K562 (cell line): ENCODE measurements around the gene GLCCI1. TPM values are rescaled to one million over a fixed set of nuclear protein-coding genes. Genes with fewer than 3 reads are reported as not detected.

Experiments used
- ATAC-seq: fragments of 200-7000 bp; cut with Tn5 transposase; 3 replicates; pipeline ENCODE4 v1.9.1; 2020; ENCODE audit warnings: moderate library complexity
- BruUV-seq: library from RNA; stranded (reverse); fragments of 400-500 nt; replicated peaks from 2 replicates; lab custom pipeline; 2021; lab: Mats Ljungman, UMichigan
- CTCF ChIA-PET: fragments of 300-600 bp; formaldehyde crosslinking; extraction: SDS; loops from one replicate; lab custom pipeline; 2021; ENCODE audit warnings: low intra/inter-chr PET ratio; lab: Yijun Ruan, JAX
- POLR2A ChIA-PET: fragments of 300-600, 350-650 bp; sonication (Branson Sonifier 250); formaldehyde crosslinking; extraction: SDS; loops from one replicate; lab custom pipeline; 2021; ENCODE audit warnings: antibody characterized with exemption, inconsistent platforms; lab: Yijun Ruan, JAX
- DNase-seq, 4 experiments: peaks; one replicate each; pipeline versions ENCODE4 v3.0.0 to v3.0.0-alpha.2; 2011 to 2018; ENCODE audit warnings: low spot score in 3 of 4, mixed read lengths in 3 of 4; ENCODE audit errors: extremely low read depth in 1 of 4
- FAIRE-seq: peaks from 2 replicates; lab custom pipeline; 2011; peaks lifted over from hg19 to GRCh38; lab: Jason Lieb, UNC
- H2AFZ ChIP-seq: 2 replicates; pipeline ENCODE4 v1.6.0; 2011; ENCODE audit warnings: low read depth, low read length, control low read depth, inconsistent platforms
- H3K27ac ChIP-seq: fragments of 200-600 bp; 3 replicates; pipeline ENCODE4 v1.8.0; 2011; ENCODE audit warnings: low read depth, mild to moderate bottlenecking, control low read depth, inconsistent platforms, low read length, moderate library complexity, mixed read lengths; ENCODE audit errors: extremely low read depth
- H3K27me3 ChIP-seq, 2 experiments: fragments of 300-600 bp in 1 of 2; 2 replicates in 1 of 2; 3 replicates in 1 of 2; pipeline versions ENCODE4 v1.6.0 to v1.8.0; 2011; ENCODE audit warnings: inconsistent platforms in 2 of 2, low read length in 2 of 2, mild to moderate bottlenecking in 1 of 2, mixed read lengths in 1 of 2, moderate library complexity in 1 of 2; ENCODE audit not compliant: control insufficient read depth in 2 of 2, insufficient read depth in 2 of 2
- H3K36me3 ChIP-seq: fragments of 300-600 bp; 3 replicates; pipeline ENCODE4 v1.8.0; 2011; ENCODE audit warnings: mild to moderate bottlenecking, low read length, inconsistent platforms; ENCODE audit not compliant: control insufficient read depth, insufficient read depth
- H3K4me1 ChIP-seq, 2 experiments: fragments of 200-600 bp in 1 of 2; replicated peaks in 1 of 2; 2 replicates in 1 of 2; 3 replicates in 1 of 2; pipeline versions ENCODE4 v1.5.1 to v1.8.0; 2011; ENCODE audit warnings: inconsistent platforms in 2 of 2, low read length in 2 of 2, mild to moderate bottlenecking in 1 of 2, mixed read lengths in 1 of 2, moderate library complexity in 1 of 2; ENCODE audit not compliant: control insufficient read depth in 2 of 2, insufficient read depth in 2 of 2
- H3K4me2 ChIP-seq: 2 replicates; pipeline ENCODE4 v1.6.1; 2011; ENCODE audit warnings: low read length, control low read depth, inconsistent platforms, mixed read lengths; ENCODE audit not compliant: insufficient read depth
- H3K4me3 ChIP-seq: fragments of 200-600 bp; sonication (generic), shearing (Covaris generic); 2 replicates; pipeline ENCODE4 v1.5.1; 2016; ENCODE audit warnings: control low read depth, inconsistent platforms
- H3K79me2 ChIP-seq: fragments of 200-600 bp; 3 replicates; pipeline ENCODE4 v1.8.0; 2011; ENCODE audit warnings: low read length, inconsistent platforms; ENCODE audit not compliant: control insufficient read depth, insufficient read depth
- H3K9ac ChIP-seq, 2 experiments: 2 replicates each; pipeline versions ENCODE4 v1.6.0 to v1.6.1; 2011; ENCODE audit warnings: low read depth in 2 of 2, low read length in 2 of 2, control low read depth in 1 of 2, inconsistent platforms in 1 of 2, mild to moderate bottlenecking in 1 of 2, mixed read lengths in 1 of 2; ENCODE audit not compliant: insufficient read depth in 1 of 2
- H3K9me1 ChIP-seq: one replicate; pipeline ENCODE4 v1.6.0; 2011; ENCODE audit warnings: inconsistent platforms, mild to moderate bottlenecking, low read length, moderate library complexity; ENCODE audit not compliant: control insufficient read depth, insufficient read depth
- H3K9me3 ChIP-seq: replicated peaks from 2 replicates; pipeline ENCODE4 v1.5.1; 2011; ENCODE audit warnings: low read depth, low read length, inconsistent platforms; ENCODE audit not compliant: control insufficient read depth, insufficient read depth
- H4K20me1 ChIP-seq: replicated peaks from 2 replicates; pipeline ENCODE4 v1.6.1; 2011; ENCODE audit warnings: low read length, inconsistent platforms, mixed read lengths; ENCODE audit not compliant: control insufficient read depth, insufficient read depth
- CC2D1A ChIP-seq: fragments of 450-650 bp; IDR thresholded peaks from 2 replicates; pipeline ENCODE4 v1.6.1; 2017; ENCODE audit warnings: mild to moderate bottlenecking
- CGGBP1 ChIP-seq: fragments of 250-450 bp; sonication (Bioruptor Pico); IDR thresholded peaks from 2 replicates; pipeline ENCODE4 v1.9.0; 2021; ENCODE audit warnings: mild to moderate bottlenecking
- DEAF1 ChIP-seq: fragments of 450-650 bp; formaldehyde crosslinking; IDR thresholded peaks from 2 replicates; pipeline ENCODE4 v1.4.0; 2020; ENCODE audit warnings: mild to moderate bottlenecking, moderate library complexity
- ELK1 ChIP-seq: sonication (generic); formaldehyde crosslinking; IDR thresholded peaks from 2 replicates; pipeline ENCODE4 v1.8.1; 2022; ENCODE audit warnings: missing genetic modification reagents
- ERF ChIP-seq: fragments of 450-650 bp; formaldehyde crosslinking; IDR thresholded peaks from 2 replicates; pipeline ENCODE4 v1.4.0; 2020; ENCODE audit warnings: mild to moderate bottlenecking, mixed read lengths
- FOSL1 ChIP-seq: fragments of 200-800 bp; sonication (Bioruptor generic); conservative IDR thresholded peaks from 2 replicates; pipeline ENCODE4 v1.6.1; 2016; ENCODE audit warnings: missing genetic modification characterization, missing compliant biosample characterization
- MAZ ChIP-seq, 2 experiments: fragments of 450-650 bp in 1 of 2; sonication (generic) in 1 of 2; formaldehyde crosslinking; IDR thresholded peaks in 1 of 2; conservative IDR thresholded peaks in 1 of 2; 2 replicates each; pipeline versions ENCODE4 v1.4.0 to v1.5.0; 2020; ENCODE audit warnings: mild to moderate bottlenecking in 1 of 2, missing genetic modification reagents in 1 of 2
- MCM2 ChIP-seq: fragments of 450-650 bp; IDR thresholded peaks from 2 replicates; pipeline ENCODE4 v1.6.1; 2017; ENCODE audit warnings: low read depth, mild to moderate bottlenecking
- MTF1 ChIP-seq: fragments of 250-450 bp; sonication (Bioruptor Pico); IDR thresholded peaks from 2 replicates; pipeline ENCODE4 v1.9.0; 2021; ENCODE audit warnings: moderate library complexity, mild to moderate bottlenecking, inconsistent platforms, borderline replicate concordance
- MYC ChIP-seq, 2 experiments: fragments of 250-450 bp in 1 of 2; sonication (Bioruptor Pico) in 1 of 2; IDR thresholded peaks; 2 replicates each; pipeline versions ENCODE4 v1.5.1 to v1.6.1; 2012 to 2021; ENCODE audit warnings: low read depth in 2 of 2, borderline replicate concordance in 1 of 2, improper control_type of control experiment in 1 of 2, low read length in 1 of 2, mild to moderate bottlenecking in 1 of 2, moderate library complexity in 1 of 2
- SNAPC5 ChIP-seq: fragments of 250-450 bp; sonication (Bioruptor Pico); IDR thresholded peaks from 2 replicates; pipeline ENCODE4 v1.8.0; 2021; ENCODE audit warnings: moderate library complexity, mild to moderate bottlenecking, inconsistent platforms
- SOX6 ChIP-seq: fragments of 450-650 bp; IDR thresholded peaks from 2 replicates; pipeline ENCODE4 v1.6.1; 2014; ENCODE audit warnings: mild to moderate bottlenecking
- TCF15 ChIP-seq: fragments of 250-450 bp; sonication (Bioruptor Pico); IDR thresholded peaks from 2 replicates; pipeline ENCODE4 v1.8.0; 2022; ENCODE audit warnings: moderate library complexity, mild to moderate bottlenecking, inconsistent platforms
- ZBTB33 ChIP-seq: sonication (generic); formaldehyde crosslinking; IDR thresholded peaks from 2 replicates; pipeline ENCODE4 v1.8.1; 2023; ENCODE audit warnings: mild to moderate bottlenecking, missing genetic modification reagents
- ZNF165 ChIP-seq: fragments of 250-450 bp; sonication (Bioruptor Pico); IDR thresholded peaks from 2 replicates; pipeline ENCODE4 v1.4.0; 2020; ENCODE audit warnings: borderline replicate concordance
- ZNF175 ChIP-seq: fragments of 200-800 bp; sonication (Bioruptor generic); IDR thresholded peaks from 2 replicates; pipeline ENCODE4 v1.6.1; 2016; ENCODE audit warnings: low read depth, mild to moderate bottlenecking, missing genetic modification characterization, missing compliant biosample characterization
- ZNF184 ChIP-seq: sonication (generic); formaldehyde crosslinking; IDR thresholded peaks from 2 replicates; pipeline ENCODE4 v1.5.0; 2020; ENCODE audit warnings: missing genetic modification reagents
- WGBS: fragments of 100-300 bp; shearing (Covaris generic); methylation state at CpG from one replicate; pipeline ENCODE4 v1.1.6; 2016; ENCODE audit warnings: low coverage, mixed read lengths; ENCODE audit not compliant: insufficient coverage; ENCODE audit errors: missing lambda C conversion rate; 5-methylcytosine and 5-hydroxymethylcytosine counted together
- in situ Hi-C: fragments of 300-500 bp; cut with MboI; formaldehyde crosslinking; loops from 4 replicates; pipeline ENCODE4 v1.15.0; 2018; ENCODE audit warnings: inconsistent platforms, mixed read lengths
- intact Hi-C: fragments of 100-400 bp; cut with micrococcal nuclease; formaldehyde crosslinking; loops from 2 replicates; pipeline ENCODE4 v1.14.2; 2022
- polyA plus RNA-seq, 8 experiments: library from polyadenylated mRNA; depleted of rRNA in 4 of 8; stranded (reverse) in 5 of 8; unstranded in 3 of 8; fragments of >200 nt; fragmentation: Nextera tagmentation in 2 of 8; fragmentation: Illumina TruSeq in 1 of 8; extraction: Ambion mirVana in 2 of 8; extraction: Trizol in 1 of 8; gene quantifications; 2 replicates each; pipeline versions ENCODE4 v1.2.1 to v1.2.3, GENCODE V29; 2011 to 2014; ENCODE audit warnings: inconsistent platforms in 1 of 8, missing spikeins in 1 of 8
- total RNA-seq, 7 experiments: library from RNA; depleted of rRNA in 6 of 7; stranded (reverse); fragments of >200 nt in 6 of 7; fragmentation: Illumina TruSeq in 2 of 7; extraction: Trizol in 2 of 7; gene quantifications; 2 replicates each; pipeline versions ENCODE4 v1.2.1 to v1.2.3, GENCODE V29; 2011 to 2021; ENCODE audit warnings: low replicate concordance in 1 of 7

Gene GLCCI1
- total and polyA plus RNA-seq, 9 of the 15 experiments (the other 6 are each of a cell fraction or from before 2014, with no cell fraction given), result 2.7 to 11.9 (median 7.2) TPM

GRCh38 chr7:8037151-8037550 lies 68.6 kb downstream of the GLCCI1 start:
- no peak overlapping the region for H2AFZ ChIP-seq
- H3K9me1 ChIP-seq, result no peaks in the 10 kb centered on the region
- in situ Hi-C loops, result no loop called here
- 38% methylated on average over 3 of the region's 3 CpGs for WGBS
- ATAC-seq (no peak), DNase-seq (no peak), FAIRE-seq (no peak)
- H3K36me3 ChIP-seq, result no peaks in the 10 kb centered on the region; the same call in 2 of the 3 replicates
- intact Hi-C loops, result loop anchor here (10.0 kb wide), 1 partner anchor 258 kb away; no protein-coding TSS in a partner anchor
- H3K4me2 ChIP-seq, result no peak overlapping the region
- H3K4me1 ChIP-seq, result no peaks in the 10 kb centered on the region
- no peaks in the 10 kb centered on the region for H4K20me1 ChIP-seq
- no peaks in the 10 kb centered on the region for H3K79me2 ChIP-seq
- H3K27me3 ChIP-seq, result no peaks in the 10 kb centered on the region
- no peak overlapping the region for H3K4me3 ChIP-seq
- no peak overlapping the region for H3K9ac ChIP-seq
- ChIA-PET POLR2A (no interaction called here), CTCF (no interaction called here)
- H3K27ac ChIP-seq, result no peak overlapping the region
- BruUV-seq, result no TSS peak
- H3K9me3 ChIP-seq, result peaks cover 1% of the 10 kb centered on the region; the same call in 1 of the 2 replicates
- no peak for TF ChIP-seq ZNF165
- TF ChIP-seq SNAPC5 (CRISPR knock-in tag), result no peak
- TF ChIP-seq DEAF1 (CRISPR knock-in tag), result no peak
- no peak for TF ChIP-seq MTF1 (CRISPR knock-in tag)
- TF ChIP-seq ERF, result no peak
- no peak for TF ChIP-seq ZNF184 (CRISPR knock-in tag)
- no peak for TF ChIP-seq MAZ (CRISPR knock-in tag; conservative IDR thresholded peaks at IDR 0.05 in 1 of 2, IDR thresholded peaks at IDR 0.05 in 1 of 2)
- no peak for TF ChIP-seq SOX6
- TF ChIP-seq ZBTB33, result no peak
- TF ChIP-seq TCF15 (CRISPR knock-in tag), result no peak
- TF ChIP-seq CGGBP1 (CRISPR knock-in tag), result no peak
- TF ChIP-seq FOSL1 (tag), result no peak
- TF ChIP-seq ZNF175 (CRISPR knock-in tag), result no peak
- TF ChIP-seq CC2D1A, result no peak
- TF ChIP-seq ELK1, result no peak
- TF ChIP-seq MCM2, result no peak
- TF ChIP-seq MYC (IDR thresholded peaks at IDR 0.05; ENCODE audit: low read depth, low read length), result no peak
- no peak for TF ChIP-seq MYC (CRISPR knock-in tag; IDR thresholded peaks at IDR 0.05; ENCODE audit: borderline replicate concordance, low read depth)
